GM19468 (cell line): Measurements from ENCODE around the gene THPO.

Experiments
- ATAC-seq: cut with Tn5 transposase; IDR thresholded peaks from one replicate; pipeline ENCODE4 v1.9.1; 2021; ENCODE audit warnings: mild to moderate bottlenecking, moderate library complexity, moderate number of reproducible peaks; ENCODE audit not compliant: unreplicated experiment; ENCODE audit errors: extremely low read depth

Gene THPO

DNA sequence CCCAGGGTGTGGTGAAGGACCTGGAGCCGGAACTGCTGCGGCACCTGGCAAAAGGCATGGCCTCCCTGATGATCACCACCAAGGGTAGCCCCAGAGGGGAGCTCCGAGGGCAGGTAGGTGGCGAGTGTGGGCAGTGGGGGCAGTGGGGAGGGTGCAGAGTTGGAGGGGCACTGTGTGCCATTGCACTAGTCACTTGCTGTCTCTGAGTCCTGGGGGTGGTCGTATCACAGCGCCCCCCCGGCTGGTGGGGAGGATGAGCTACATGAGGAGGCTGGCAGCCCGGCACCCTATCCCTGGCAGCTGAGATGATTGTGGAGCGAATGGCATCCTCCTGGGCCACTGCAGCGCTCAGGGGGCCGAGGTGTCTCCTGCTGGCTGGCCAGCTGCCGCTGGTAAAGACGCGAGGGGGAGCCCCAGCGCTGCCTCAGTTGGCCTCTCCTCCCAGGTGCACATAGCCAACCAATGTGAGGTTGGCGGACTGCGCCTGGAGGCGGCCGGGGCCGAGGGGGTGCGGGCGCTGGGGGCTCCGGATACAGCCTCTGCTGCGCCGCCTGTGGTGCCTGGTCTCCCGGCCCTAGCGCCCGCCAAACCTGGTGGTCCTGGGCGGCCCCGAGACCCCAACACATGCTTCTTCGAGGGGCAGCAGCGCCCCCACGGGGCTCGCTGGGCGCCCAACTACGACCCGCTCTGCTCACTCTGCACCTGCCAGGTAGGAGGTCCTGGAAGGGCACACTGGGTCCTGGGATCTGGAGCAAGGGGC, 8.2 kb upstream of the THPO start:
- no peak for ATAC-seq

DNA sequence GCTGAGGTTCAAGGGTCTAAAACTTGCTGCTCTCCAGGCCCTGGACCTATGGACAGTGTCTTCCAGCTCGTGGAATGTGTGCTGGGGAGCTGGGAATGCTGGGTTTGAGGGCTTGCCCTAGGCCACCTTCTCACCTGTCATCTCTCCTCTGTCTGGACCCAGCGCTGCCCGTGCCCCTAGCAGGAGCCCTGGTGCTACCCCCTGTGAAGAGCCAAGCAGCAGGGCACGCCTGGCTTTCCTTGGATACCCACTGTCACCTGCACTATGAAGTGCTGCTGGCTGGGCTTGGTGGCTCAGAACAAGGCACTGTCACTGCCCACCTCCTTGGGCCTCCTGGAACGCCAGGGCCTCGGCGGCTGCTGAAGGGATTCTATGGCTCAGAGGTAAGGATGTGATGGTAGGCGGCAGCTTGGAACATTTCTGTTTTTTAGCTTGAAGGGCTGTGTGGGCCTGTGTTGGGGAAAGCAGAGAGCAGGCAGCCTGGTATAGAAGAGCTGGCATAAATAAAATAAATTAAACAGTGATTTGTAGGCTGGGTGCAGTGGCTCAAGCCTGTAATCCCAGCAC, 6.9 kb upstream of the THPO start:
- ATAC-seq, result no peak

- no peak for ATAC-seq
Measured at GRCh38 chr3:184384342-184384741, 6.3 kb upstream of the THPO start.

GRCh38 chr3:184383033-184383740, 5.2 kb upstream of the THPO start:
- ATAC-seq, result no peak

- ATAC-seq, result no peak
Measured at GRCh38 chr3:184382326-184383032, 4.5 kb upstream of the THPO start.

- ATAC-seq, result no peak
Measured at GRCh38 chr3:184381261-184382224, 3.5 kb upstream of the THPO start.

- ATAC-seq, result no peak
Measured at GRCh38 chr3:184380627-184381260, 2.7 kb upstream of the THPO start.

DNA sequence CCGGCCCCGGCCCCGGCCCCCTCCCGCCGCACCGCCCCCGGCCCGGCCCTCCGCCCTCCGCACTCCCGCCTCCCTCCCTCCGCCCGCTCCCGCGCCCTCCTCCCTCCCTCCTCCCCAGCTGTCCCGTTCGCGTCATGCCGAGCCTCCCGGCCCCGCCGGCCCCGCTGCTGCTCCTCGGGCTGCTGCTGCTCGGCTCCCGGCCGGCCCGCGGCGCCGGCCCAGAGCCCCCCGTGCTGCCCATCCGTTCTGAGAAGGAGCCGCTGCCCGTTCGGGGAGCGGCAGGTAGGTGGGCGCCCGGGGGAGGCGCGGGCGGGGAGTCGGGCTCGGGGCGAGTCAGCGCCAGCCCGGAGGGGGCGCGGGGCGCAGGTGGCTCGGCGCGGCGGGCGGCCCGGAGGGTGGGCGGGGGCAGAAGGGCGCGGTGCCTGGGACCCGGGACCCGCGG, 2.2 kb upstream of the THPO start:
- no peak for ATAC-seq

DNA sequence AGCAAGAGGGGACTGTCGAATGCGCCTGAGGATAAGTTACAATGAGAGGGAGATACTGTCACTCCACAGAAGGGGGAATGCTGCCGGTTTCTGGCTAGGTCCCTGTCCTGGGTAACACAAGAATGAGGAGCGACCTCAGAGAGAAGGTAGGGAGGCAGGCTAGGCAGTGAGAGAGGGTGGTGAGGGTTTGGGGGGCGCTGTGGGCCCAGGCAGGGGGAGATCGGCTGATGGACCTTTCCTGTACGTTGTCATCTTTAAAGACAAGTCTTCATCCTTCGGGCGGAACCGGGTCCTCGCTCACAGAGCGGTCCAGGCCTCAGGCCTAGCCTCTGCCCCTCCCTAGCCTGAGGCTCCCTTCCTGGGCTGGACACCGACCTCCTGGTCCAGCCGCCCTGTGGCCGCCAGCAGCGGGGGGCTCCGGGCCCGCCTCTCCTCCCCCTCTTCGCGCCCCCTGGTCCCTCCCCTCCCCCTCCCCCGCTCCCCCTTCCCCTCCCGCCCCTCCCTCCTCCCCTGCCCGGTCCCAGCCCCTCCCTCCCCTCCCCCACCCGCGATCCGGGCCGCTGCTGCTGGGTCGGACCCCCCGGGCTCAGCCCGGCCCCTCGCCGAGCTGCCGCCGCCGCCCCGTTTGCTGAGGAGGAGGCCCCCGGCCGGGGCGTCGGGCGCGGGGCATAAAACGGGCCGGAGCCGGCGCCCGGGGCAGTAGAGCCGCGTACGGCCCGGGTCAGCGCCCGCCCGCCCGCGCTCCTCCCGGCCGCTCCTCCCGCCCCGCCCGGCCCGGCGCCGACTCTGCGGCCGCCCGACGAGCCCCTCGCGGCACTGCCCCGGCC, 1.6 kb upstream of the THPO start, which contains the start of gene CHRD:
Gene CHRD (plus strand): TSS at position 697 of the 827 bp plus-strand sequence. CDS start 265 bp downstream, outside the sequence.
- no peak for ATAC-seq

- no peak for ATAC-seq
Measured at GRCh38 chr3:184378651-184379357, 797 bp upstream of the THPO start.

DNA sequence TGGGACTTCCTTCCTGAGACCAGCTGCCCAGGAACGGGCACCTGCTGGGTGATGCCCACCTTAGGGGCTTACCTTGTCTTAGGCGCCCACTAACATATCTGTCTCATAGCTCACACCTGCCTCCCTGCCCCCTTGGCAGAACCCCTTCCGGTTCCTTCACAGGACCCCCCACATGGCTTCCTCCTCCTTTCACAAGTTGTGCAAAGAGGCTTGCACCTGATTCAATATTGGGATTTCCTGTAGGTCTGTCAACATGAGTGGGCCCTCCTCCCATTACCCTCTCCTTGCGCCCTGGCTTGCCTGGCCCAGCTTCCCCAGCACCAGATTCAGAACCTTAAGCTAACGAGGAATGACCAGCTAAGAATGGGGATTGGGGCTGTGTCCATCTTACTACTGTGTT, 633 bp downstream of the THPO start:
- no peak for ATAC-seq

- no peak for ATAC-seq
Measured at GRCh38 chr3:184375747-184376461, 2.1 kb downstream of the THPO start.

- ATAC-seq, result no peak
Measured at GRCh38 chr3:184373422-184373821, 4.6 kb downstream of the THPO start.

GRCh38 chr3:184372911-184373310, 5.1 kb downstream of the THPO start:
- no peak for ATAC-seq

GRCh38 chr3:184372296-184372821, 5.6 kb downstream of the THPO start:
- no peak for ATAC-seq

- ATAC-seq, result peak; percentile 50
Measured at GRCh38 chr3:184371570-184372018, 6.4 kb downstream of the THPO start.
